ENCODE data around the gene BCOR. TPM values are rescaled to one million over a fixed set of nuclear protein-coding genes. Genes with fewer than 3 reads are reported as not detected.

Gene BCOR
- total and polyA plus RNA-seq, 9 of the 15 experiments (the other 6 are each of a cell fraction or from before 2014, with no cell fraction given): 27.5 to 113 (median 37.6) TPM

- TF ChIP-seq PML (IDR thresholded peaks at IDR 0.05; ENCODE audit: low read length) (0 out of 2 replicates have a peak, but pooled peaks have one; percentile 25), LCOR (CRISPR knock-in tag; IDR thresholded peaks at IDR 0.05) (no peak), ATF4 (CRISPR knock-in tag; IDR thresholded peaks at IDR 0.05) (no peak), RBM14 (IDR thresholded peaks at IDR 0.05; ENCODE audit: borderline replicate concordance, insufficient read depth, low read depth, low read length) (no peak), HNRNPUL1 (IDR thresholded peaks at IDR 0.05; ENCODE audit: low read length) (no peak), BRD4 (IDR thresholded peaks at IDR 0.05) (no peak), MAFG (tag; conservative IDR thresholded peaks at IDR 0.05) (no peak), RBM22 (IDR thresholded peaks at IDR 0.05; ENCODE audit: low read depth, low read length, poor library complexity, severe bottlenecking) (peak; percentile 31), ZNF274 (IDR thresholded peaks at IDR 0.05; ENCODE audit: borderline replicate concordance, low read depth, low read length) (no peak), NFIC (IDR thresholded peaks at IDR 0.05) (no peak), POLR2AphosphoS5 (IDR thresholded peaks at IDR 0.05; ENCODE audit: control insufficient read depth, insufficient read depth, low read depth, low read length) (0 out of 2 replicates have a peak, but pooled peaks have one; percentile 28), YY1 (IDR thresholded peaks at IDR 0.05; ENCODE audit: borderline replicate concordance in 1 of 3, control insufficient read depth in 1 of 3, extremely low read depth in 1 of 3, insufficient read depth in 3 of 3, insufficient read length in 1 of 3, insufficient replicate concordance in 2 of 3, low read depth in 1 of 3, low read length in 2 of 3) (peak in 1 of 3 experiments; percentile 2), ZNF217 (CRISPR knock-in tag; IDR thresholded peaks at IDR 0.05) (no peak), PRPF4 (IDR thresholded peaks at IDR 0.05; ENCODE audit: insufficient read depth, low read depth, low read length, poor library complexity, severe bottlenecking) (no peak), CC2D1A (IDR thresholded peaks at IDR 0.05) (no peak), SLC30A9 (CRISPR knock-in tag; IDR thresholded peaks at IDR 0.05) (no peak), HOXB6 (CRISPR knock-in tag; IDR thresholded peaks at IDR 0.05; ENCODE audit: borderline replicate concordance) (no peak), CHD1 (IDR thresholded peaks at IDR 0.05; ENCODE audit: low read length) (peak; percentile 55)
- TF ChIP-seq, protein P1, sequence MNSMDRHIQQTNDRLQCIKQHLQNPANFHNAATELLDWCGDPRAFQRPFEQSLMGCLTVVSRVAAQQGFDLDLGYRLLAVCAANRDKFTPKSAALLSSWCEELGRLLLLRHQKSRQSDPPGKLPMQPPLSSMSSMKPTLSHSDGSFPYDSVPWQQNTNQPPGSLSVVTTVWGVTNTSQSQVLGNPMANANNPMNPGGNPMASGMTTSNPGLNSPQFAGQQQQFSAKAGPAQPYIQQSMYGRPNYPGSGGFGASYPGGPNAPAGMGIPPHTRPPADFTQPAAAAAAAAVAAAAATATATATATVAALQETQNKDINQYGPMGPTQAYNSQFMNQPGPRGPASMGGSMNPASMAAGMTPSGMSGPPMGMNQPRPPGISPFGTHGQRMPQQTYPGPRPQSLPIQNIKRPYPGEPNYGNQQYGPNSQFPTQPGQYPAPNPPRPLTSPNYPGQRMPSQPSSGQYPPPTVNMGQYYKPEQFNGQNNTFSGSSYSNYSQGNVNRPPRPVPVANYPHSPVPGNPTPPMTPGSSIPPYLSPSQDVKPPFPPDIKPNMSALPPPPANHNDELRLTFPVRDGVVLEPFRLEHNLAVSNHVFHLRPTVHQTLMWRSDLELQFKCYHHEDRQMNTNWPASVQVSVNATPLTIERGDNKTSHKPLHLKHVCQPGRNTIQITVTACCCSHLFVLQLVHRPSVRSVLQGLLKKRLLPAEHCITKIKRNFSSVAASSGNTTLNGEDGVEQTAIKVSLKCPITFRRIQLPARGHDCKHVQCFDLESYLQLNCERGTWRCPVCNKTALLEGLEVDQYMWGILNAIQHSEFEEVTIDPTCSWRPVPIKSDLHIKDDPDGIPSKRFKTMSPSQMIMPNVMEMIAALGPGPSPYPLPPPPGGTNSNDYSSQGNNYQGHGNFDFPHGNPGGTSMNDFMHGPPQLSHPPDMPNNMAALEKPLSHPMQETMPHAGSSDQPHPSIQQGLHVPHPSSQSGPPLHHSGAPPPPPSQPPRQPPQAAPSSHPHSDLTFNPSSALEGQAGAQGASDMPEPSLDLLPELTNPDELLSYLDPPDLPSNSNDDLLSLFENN (IDR thresholded peaks at IDR 0.05; ENCODE audit: low read depth in 2 of 2, low read length in 2 of 2): no peak
- TF ChIP-seq, protein P2, sequence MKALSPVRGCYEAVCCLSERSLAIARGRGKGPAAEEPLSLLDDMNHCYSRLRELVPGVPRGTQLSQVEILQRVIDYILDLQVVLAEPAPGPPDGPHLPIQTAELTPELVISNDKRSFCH (CRISPR knock-in tag; IDR thresholded peaks at IDR 0.05): no peak
- TF ChIP-seq, protein P2 (tag; IDR thresholded peaks at IDR 0.05): no peak
Observed at GRCh38 chrX:40095583-40096394, 2.0 kb downstream of the BCOR start (continued).
